HEK293T (cell line): ENCODE measurements around the gene BDKRB1.

Experiments used
- ARNT ChIP-seq: fragments of 450-650 bp; IDR thresholded peaks from 2 replicates; pipeline ENCODE4 v1.6.1; 2017; ENCODE audit warnings: mild to moderate bottlenecking
- ELF4 ChIP-seq: fragments of 450-650 bp; IDR thresholded peaks from 2 replicates; pipeline ENCODE4 v1.6.1; 2017; ENCODE audit warnings: antibody characterized with exemption
- FOXA1 ChIP-seq: fragments of 450-650 bp; IDR thresholded peaks from 2 replicates; pipeline ENCODE4 v1.6.1; 2016; ENCODE audit warnings: mild to moderate bottlenecking
- FOXK2 ChIP-seq: fragments of 450-650 bp; IDR thresholded peaks from 2 replicates; pipeline ENCODE4 v1.6.1; 2016; ENCODE audit warnings: mild to moderate bottlenecking
- HDGF ChIP-seq: fragments of 450-650 bp; IDR thresholded peaks from 2 replicates; pipeline ENCODE4 v1.6.1; 2017; ENCODE audit warnings: antibody characterized with exemption, borderline replicate concordance
- L3MBTL2 ChIP-seq: fragments of 450-650 bp; conservative IDR thresholded peaks from 2 replicates; pipeline ENCODE4 v1.6.1; 2016; ENCODE audit warnings: mild to moderate bottlenecking
- NFRKB ChIP-seq: fragments of 450-650 bp; IDR thresholded peaks from 2 replicates; pipeline ENCODE4 v1.6.1; 2016; ENCODE audit warnings: mild to moderate bottlenecking, moderate library complexity

GRCh38 chr14:96233661-96234060 is 22.3 kb upstream of the BDKRB1 start:
- TF ChIP-seq FOXA1 (no peak), ARNT (no peak), ELF4 (no peak), NFRKB (no peak), HDGF (no peak), L3MBTL2 (no peak), FOXK2 (no peak)
